Measurements from ENCODE around the gene VAMP2.
A peak's percentile ranks its signal among the peaks of the same experiment; 100 is the strongest.

The VAMP2 gene

GRCh38 chr17:8155231-8155995 is 7.3 kb downstream of the VAMP2 start:
- no peak for DNase-seq (ENCODE audit: low read depth in 1 of 2, low spot score in 1 of 2)

GRCh38 chr17:8154608-8155155 is 8.1 kb downstream of the VAMP2 start:
- DNase-seq (ENCODE audit: low read depth in 1 of 2, low spot score in 1 of 2) = no peak

- DNase-seq (ENCODE audit: low read depth in 1 of 2, low spot score in 1 of 2) = peak; percentile 73 to 75
Measured at GRCh38 chr17:8153957-8154607, 8.7 kb downstream of the VAMP2 start.

- DNase-seq (ENCODE audit: low read depth in 1 of 2, low spot score in 1 of 2) = no peak
Measured at GRCh38 chr17:8153525-8153956, 9.2 kb downstream of the VAMP2 start.

- no peak for DNase-seq (ENCODE audit: low read depth in 1 of 2, low spot score in 1 of 2)
Measured at GRCh38 chr17:8153031-8153451, 9.7 kb downstream of the VAMP2 start.

GRCh38 chr17:8152112-8152775 is 10.5 kb downstream of the VAMP2 start, which contains the start of gene PER1:
Gene PER1, minus strand, starts transcription at chr17:8152404. Its CDS starts 1,698 bp downstream, at chr17:8150706.
- peak; percentile 65 to 76 for DNase-seq (ENCODE audit: low read depth in 1 of 2, low spot score in 1 of 2)

- no peak for DNase-seq (ENCODE audit: low read depth in 1 of 2, low spot score in 1 of 2)
Measured at GRCh38 chr17:8151641-8152111, 11.1 kb downstream of the VAMP2 start.

GRCh38 chr17:8151120-8151640 is 11.6 kb downstream of the VAMP2 start:
- DNase-seq (ENCODE audit: low read depth in 1 of 2, low spot score in 1 of 2) = peak; percentile 74 to 81

GRCh38 chr17:8150194-8151119 is 12.3 kb downstream of the VAMP2 start:
- DNase-seq (ENCODE audit: low read depth in 1 of 2, low spot score in 1 of 2) = no peak

- no peak for DNase-seq (ENCODE audit: low read depth in 1 of 2, low spot score in 1 of 2)
Measured at GRCh38 chr17:8149419-8150193, 13.1 kb downstream of the VAMP2 start.

- DNase-seq (ENCODE audit: low read depth in 1 of 2, low spot score in 1 of 2) = no peak
Measured at GRCh38 chr17:8148560-8148959, 14.2 kb downstream of the VAMP2 start.

- no peak for DNase-seq (ENCODE audit: low read depth in 1 of 2, low spot score in 1 of 2)
Measured at GRCh38 chr17:8147805-8148404, 14.8 kb downstream of the VAMP2 start.

GRCh38 chr17:8147141-8147804 is 15.5 kb downstream of the VAMP2 start:
- DNase-seq (ENCODE audit: low read depth in 1 of 2, low spot score in 1 of 2) = no peak

GRCh38 chr17:8146381-8147140 is 16.2 kb downstream of the VAMP2 start:
- DNase-seq (ENCODE audit: low read depth in 1 of 2, low spot score in 1 of 2) = no peak

GRCh38 chr17:8145811-8146210 is 16.9 kb downstream of the VAMP2 start:
- no peak for DNase-seq (ENCODE audit: low read depth in 1 of 2, low spot score in 1 of 2)

- no peak for DNase-seq (ENCODE audit: low read depth in 1 of 2, low spot score in 1 of 2)
Measured at GRCh38 chr17:8144401-8145231, 18.1 kb downstream of the VAMP2 start.
